Thyroid gland (tissue), 4 donors: ENCODE measurements around the gene ZNF784. TPM values are rescaled to one million over a fixed set of nuclear protein-coding genes. Genes with fewer than 3 reads are reported as not detected.

Experiments used
- DNase-seq, 2 donors: peaks; one replicate each; pipeline ENCODE4 v3.0.0-alpha.2; 2019
- H3K27ac ChIP-seq, 3 donors: fragments of 200-600 bp; sonication (generic); 1 replicate in 2 of 3; 2 replicates in 1 of 3; pipeline ENCODE4 v1.5.1; 2016 to 2019; ENCODE audit warnings: mild to moderate bottlenecking in 1 of 3, moderate library complexity in 1 of 3
- H3K27me3 ChIP-seq: fragments of 200-600 bp; sonication (generic); one replicate; pipeline ENCODE4 v1.5.1; 2019
- H3K36me3 ChIP-seq, 2 donors: fragments of 200-600 bp; sonication (generic); one replicate each; pipeline ENCODE4 v1.5.1; 2016 to 2019
- H3K4me1 ChIP-seq, 2 donors: fragments of 200-600 bp; sonication (generic); one replicate each; pipeline ENCODE4 v1.5.1; 2017 to 2019
- H3K4me3 ChIP-seq, 3 donors: fragments of 200-600 bp; sonication (generic); replicated peaks in 1 of 3; 1 replicate in 2 of 3; 2 replicates in 1 of 3; pipeline ENCODE4 v1.5.1; 2016; ENCODE audit warnings: mild to moderate bottlenecking in 1 of 3
- H3K9me3 ChIP-seq: fragments of 200-600 bp; sonication (generic); one replicate; pipeline ENCODE4 v1.5.1; 2017
- CTCF ChIP-seq, 6 experiments: fragments of 200-600 bp in 3 of 6; fragments of 450-650 bp in 3 of 6; sonication (generic) in 3 of 6; IDR thresholded peaks; one replicate each; pipeline ENCODE4 v1.5.1; 2016 to 2019; ENCODE audit warnings: antibody characterized with exemption in 6 of 6, mild to moderate bottlenecking in 2 of 6, inconsistent platforms in 1 of 6, moderate library complexity in 1 of 6
- POLR2A ChIP-seq, 2 donors: fragments of 450-650 bp; IDR thresholded peaks; one replicate each; pipeline ENCODE4 v1.6.1; 2017; ENCODE audit warnings: antibody characterized with exemption in 2 of 2, mild to moderate bottlenecking in 2 of 2, moderate library complexity in 1 of 2
- WGBS, 2 donors: methylation state at CpG; one replicate each; pipeline ENCODE4 v1.1.5; 2017; 5-methylcytosine and 5-hydroxymethylcytosine counted together
- intact Hi-C: fragments of 100-400 bp; cut with DNase I; formaldehyde crosslinking; loops from one replicate; pipeline ENCODE4 v1.15.1; 2023
- total RNA-seq, 4 donors: library from RNA; depleted of rRNA; stranded (reverse); fragments of >200 nt; gene quantifications; one replicate each; pipeline ENCODE4 v1.2.3, GENCODE V29; 2016

The ZNF784 gene
- total RNA-seq, 4 donors from 2014 or later: 5.1 to 10.0 (median 8.7) TPM

- peaks cover 0 to 5% of the 10 kb centered on the region in 2 donors for H3K36me3 ChIP-seq
- intact Hi-C loops: loop anchor here (10.0 kb wide), 1 partner anchor 265 kb away; the partner anchor contains the start of genes RPL28 and TMEM238
- H3K27ac ChIP-seq: no peak overlapping the region
- no peaks in the 10 kb centered on the region for H3K9me3 ChIP-seq
- WGBS, 2 donors: 91 to 92% methylated on average over 4 of the region's 4 CpGs
- H3K27me3 ChIP-seq: no peaks in the 10 kb centered on the region
- H3K4me1 ChIP-seq: peaks cover 22 to 25% of the 10 kb centered on the region in 2 donors
- TF ChIP-seq POLR2A (IDR thresholded peaks at IDR 0.05) (no peak), CTCF (IDR thresholded peaks at IDR 0.05) (no peak)
- DNase-seq: no peak
- no peak overlapping the region for H3K4me3 ChIP-seq
Measured at GRCh38 chr19:55650126-55650557, 25.8 kb upstream of the ZNF784 start.

- Histone ChIP-seq H3K9me3 (no peaks in the 10 kb centered on the region), H3K4me3 (peak overlapping the region in 1 of 3 donors; percentile 93), H3K27me3 (no peaks in the 10 kb centered on the region), H3K4me1 (peaks cover 22 to 29% of the 10 kb centered on the region in 2 donors), H3K36me3 (peaks cover 0 to 5% of the 10 kb centered on the region in 2 donors), H3K27ac (no peak overlapping the region)
- intact Hi-C loops: loop anchor here (10.0 kb wide), 1 partner anchor 265 kb away; the partner anchor contains the start of genes RPL28 and TMEM238
- WGBS, 2 donors: 81 to 91% methylated on average over 14 to 17 of the region's 17 CpGs
- no peak for DNase-seq
- no peak for TF ChIP-seq POLR2A (IDR thresholded peaks at IDR 0.05)
- no peak for TF ChIP-seq CTCF (IDR thresholded peaks at IDR 0.05)
Measured at GRCh38 chr19:55649268-55650125, 25.1 kb upstream of the ZNF784 start.

DNA sequence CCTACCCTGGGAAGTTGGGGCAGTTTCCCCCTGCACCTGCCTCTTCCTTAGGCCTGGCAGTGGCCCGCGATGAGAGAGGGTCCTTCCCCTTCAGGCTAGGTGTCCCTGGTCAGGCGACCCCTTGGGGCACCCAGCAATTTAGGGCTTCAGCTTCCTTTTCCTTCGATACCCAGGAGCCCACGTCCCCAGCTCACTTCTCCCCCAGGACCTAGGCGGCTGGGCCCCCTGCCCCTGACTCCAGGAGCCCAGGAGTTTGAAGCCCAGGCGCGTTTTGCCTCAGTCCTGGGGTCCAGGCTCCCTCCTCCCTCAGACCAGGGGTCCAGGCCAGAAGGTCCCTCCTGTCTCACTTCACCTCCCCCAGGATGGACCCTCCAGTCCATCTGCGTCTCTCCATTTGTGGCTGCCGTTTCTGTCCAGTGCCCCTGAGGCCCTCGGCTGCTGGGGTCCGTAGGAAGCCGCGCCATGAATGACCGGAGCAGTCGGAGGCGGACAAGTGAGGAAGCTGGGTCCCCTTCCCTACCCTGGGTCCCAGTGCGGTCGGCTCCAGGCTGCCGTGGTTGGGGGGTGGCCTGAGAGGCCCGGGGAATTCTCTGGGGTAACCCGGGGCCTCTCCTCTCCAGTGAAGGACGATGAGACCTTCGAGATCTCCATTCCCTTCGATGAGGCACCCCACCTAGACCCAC is 24.4 kb upstream of the ZNF784 start:
- WGBS, 2 donors: 24 to 25% methylated on average over 15 to 19 of the region's 25 CpGs
- no peaks in the 10 kb centered on the region for H3K27me3 ChIP-seq
- H3K9me3 ChIP-seq: no peaks in the 10 kb centered on the region
- no peak for DNase-seq
- TF ChIP-seq POLR2A (IDR thresholded peaks at IDR 0.05): no peak
- TF ChIP-seq CTCF (IDR thresholded peaks at IDR 0.05): no peak
- H3K4me1 ChIP-seq: peaks cover 29 to 35% of the 10 kb centered on the region in 2 donors
- H3K36me3 ChIP-seq: peaks cover 0 to 5% of the 10 kb centered on the region in 2 donors
- peak overlapping the region; percentile 76 to 84 (median 83) for H3K27ac ChIP-seq
- H3K4me3 ChIP-seq: peak overlapping the region; percentile 42 to 93 (median 82)
- intact Hi-C loops: no loop called here

- peaks cover 25 to 35% of the 10 kb centered on the region in 2 donors for H3K4me1 ChIP-seq
- peak within 1 kb of the TSS; percentile 76 to 84 (median 83) for H3K27ac ChIP-seq
- H3K9me3 ChIP-seq: no peaks in the 10 kb centered on the region
- intact Hi-C loops: no loop called here
- peak within 1 kb of the TSS; percentile 42 to 93 (median 82) for H3K4me3 ChIP-seq
- H3K27me3 ChIP-seq: no peaks in the 10 kb centered on the region
- WGBS, 2 donors: 0 to 1% methylated on average over 4 to 35 of the region's 87 CpGs
- no peak for TF ChIP-seq POLR2A (IDR thresholded peaks at IDR 0.05)
- no peak for TF ChIP-seq CTCF (IDR thresholded peaks at IDR 0.05)
- DNase-seq: peak; percentile 71 to 73
- peaks cover 0 to 5% of the 10 kb centered on the region in 2 donors for H3K36me3 ChIP-seq
Measured at GRCh38 chr19:55647732-55648584, 23.6 kb upstream of the ZNF784 start, which contains the start of gene CCDC106. TSS of gene CCDC106 (plus strand) at chr19:55648212. CDS start at chr19:55649047, 835 bp downstream.
